GM18502 (cell line): ENCODE measurements around the gene SVIL.
"Not testable (repeated sequence)": the region's sequence is repeated elsewhere in the genome, so short reads cannot be mapped to it uniquely, and the experiment has no call there.

Experiments
- ATAC-seq: cut with Tn5 transposase; IDR thresholded peaks from one replicate; pipeline ENCODE4 v1.9.1; 2021; ENCODE audit warnings: mild to moderate bottlenecking; ENCODE audit not compliant: unreplicated experiment, poor library complexity

Gene SVIL

DNA sequence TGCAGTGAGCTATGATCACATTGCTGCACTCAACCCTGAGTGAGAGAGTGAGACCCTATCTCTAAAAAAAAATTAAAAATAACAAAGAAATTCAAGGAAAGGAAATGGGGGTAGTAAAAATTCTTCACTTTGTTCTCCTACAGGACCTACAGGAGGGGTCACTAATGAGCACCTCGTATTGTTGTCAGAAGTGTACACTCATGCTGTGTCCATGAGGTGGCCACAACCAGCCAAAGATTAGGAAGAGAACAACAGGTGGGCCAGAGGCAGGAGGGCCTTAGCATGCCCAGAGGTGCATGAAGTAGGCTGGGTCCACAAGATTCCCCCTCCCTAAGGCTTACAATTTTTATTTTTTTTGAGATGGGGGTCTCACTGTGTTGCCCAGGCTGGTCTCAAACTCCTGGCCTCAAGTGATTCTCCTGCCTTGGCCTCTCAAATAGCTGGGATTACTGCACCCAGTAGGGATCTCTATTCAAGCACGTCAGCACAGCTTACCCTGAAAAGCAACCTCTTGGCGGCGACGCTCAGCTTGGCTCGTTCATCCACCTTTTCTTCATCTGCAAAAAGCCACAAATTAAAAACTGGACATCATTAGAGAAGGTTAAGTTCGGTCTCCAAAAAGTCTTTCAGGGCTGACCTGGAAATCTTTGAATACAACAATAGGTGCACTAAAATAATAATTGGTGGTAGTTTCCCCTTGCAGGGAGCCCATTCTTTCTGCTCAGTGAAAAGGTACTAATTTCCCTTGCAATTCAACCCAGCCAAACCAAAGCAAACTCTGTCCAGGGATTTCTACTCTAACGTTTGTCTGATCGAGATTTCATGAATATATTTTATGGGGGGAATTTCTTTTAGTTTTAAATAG lies 104.4 kb downstream of the SVIL start:
- no peak for ATAC-seq

DNA sequence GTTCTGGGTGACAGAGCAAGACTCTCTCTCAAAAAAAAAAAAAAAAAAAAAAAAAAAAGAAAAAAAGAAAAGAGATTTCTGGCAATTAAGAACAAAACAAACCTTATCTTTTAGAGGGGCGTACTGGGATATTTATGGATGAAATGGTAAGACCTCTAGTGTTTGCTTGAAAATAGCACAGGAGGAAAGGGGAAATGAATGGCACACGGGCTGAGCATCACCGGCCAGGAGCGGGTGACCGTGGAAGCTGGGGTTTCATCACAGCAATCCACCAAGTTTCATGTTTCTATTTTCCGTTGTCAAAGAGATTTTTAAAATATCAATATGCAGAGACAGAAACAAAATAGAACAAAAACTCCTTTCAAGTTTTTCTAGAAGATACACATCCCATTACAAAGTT lies 105.6 kb downstream of the SVIL start:
- no peak for ATAC-seq

DNA sequence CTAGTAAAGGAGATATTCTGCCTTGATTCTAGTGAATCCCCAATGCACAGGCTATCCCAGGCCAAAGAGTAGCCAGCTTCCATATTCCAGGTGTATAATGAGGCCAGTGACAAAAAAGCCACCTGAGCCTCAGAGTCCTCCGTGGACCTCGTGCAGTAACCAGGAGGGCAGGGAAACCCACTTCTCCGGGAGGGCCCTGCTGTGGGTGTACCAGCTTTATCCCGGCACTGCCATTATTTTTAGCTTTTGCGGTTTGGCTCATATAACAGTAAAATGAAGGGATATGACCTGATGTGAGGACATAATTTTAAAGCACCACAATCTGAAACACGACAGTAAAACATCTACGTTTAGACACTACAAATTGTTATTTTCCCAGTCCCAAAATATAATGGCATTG lies 109.0 kb downstream of the SVIL start:
- no peak for ATAC-seq

DNA sequence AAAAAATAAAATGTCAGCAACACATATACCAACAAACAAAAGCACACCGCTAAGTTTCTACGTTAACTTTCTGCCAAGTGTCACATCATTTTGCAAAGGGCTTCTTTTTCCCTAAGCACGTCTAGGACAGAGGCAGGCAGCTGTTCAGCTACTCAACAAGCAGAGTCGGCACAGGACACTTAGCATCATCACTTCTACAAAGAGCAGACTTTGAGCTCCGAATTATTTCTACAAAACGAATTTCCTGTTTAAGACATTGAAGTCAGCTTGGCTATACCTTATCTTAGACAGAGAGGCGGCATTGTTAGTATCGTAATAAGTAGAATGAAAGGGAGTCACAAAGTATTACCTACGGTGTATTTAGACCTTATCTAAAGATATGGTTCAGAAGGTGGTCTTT lies 110.1 kb downstream of the SVIL start:
- ATAC-seq: no peak

DNA sequence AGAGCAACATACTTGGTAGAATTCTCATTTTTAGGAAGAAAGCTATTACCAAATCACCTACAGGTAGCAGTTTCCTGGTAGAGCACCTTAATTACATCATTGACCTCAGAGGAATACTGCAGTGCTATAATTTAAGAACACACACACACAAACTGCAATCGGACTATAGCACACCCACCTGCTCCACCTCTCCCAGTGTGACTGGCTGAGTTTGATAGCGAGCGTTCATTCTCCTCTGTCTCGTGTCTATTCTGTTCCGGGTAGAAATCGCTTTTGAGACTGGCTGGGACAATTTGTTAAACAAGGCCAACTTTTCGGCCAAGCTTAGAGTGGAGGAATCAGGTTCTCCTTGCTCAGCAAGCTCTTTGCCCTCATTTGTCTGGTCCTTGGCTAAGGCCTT lies 110.5 kb downstream of the SVIL start:
- no peak for ATAC-seq

DNA sequence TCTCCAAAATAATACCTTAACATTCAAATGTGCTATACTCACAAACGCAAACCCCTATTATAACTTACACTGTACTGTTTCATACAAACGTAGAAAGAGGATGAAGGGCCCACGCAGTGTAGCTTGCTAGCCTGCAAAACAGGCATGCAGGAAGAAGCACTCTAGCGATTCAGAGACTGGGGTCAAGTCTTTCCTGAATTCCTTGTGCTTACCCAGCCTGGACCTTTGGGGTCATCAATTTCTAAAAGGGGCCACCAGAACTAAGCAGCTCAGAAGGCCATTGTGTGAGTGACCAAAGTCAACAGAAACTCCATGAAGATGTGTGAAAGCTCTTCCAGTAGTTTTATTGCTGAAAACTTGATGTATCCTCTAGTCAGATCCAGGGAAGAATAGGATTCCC lies 111.9 kb downstream of the SVIL start:
- no peak for ATAC-seq

DNA sequence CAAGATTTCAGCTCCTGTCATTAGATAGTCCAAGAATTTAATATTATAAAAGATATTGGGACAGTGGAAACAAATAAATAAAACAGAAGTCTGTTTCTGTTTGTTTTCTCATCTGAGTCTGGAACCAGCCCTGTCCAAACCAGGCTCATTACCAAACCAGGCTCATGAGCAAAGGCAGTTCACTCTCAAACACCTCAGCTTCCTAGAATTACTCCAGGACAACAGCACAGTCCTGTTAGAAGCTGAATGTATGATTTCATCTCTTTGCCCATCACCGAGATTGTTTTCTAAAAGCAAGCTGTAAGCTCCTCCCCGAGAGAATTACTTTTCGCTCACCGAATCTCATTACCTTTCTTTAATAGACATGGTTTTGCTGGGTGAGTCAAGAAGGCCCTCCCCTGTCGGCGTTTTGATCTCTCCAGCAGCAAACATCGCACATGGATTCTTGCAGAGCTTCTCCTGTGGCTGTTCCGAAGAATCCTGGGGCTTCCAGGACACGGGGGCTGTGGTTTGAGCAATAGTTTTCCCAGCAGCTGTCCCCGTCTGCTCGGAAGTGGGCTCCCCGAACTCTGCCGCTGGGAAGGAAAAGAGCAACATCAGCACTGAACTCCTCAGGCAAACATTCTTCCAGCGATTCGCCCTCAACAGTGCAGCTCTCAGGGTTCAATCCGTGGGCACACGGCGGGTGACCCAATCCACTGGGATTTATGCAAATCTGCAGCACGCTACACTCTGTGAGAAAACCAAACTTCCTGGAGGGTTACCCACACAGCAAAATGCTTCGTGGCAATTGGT lies 112.5 kb downstream of the SVIL start:
- no peak for ATAC-seq

DNA sequence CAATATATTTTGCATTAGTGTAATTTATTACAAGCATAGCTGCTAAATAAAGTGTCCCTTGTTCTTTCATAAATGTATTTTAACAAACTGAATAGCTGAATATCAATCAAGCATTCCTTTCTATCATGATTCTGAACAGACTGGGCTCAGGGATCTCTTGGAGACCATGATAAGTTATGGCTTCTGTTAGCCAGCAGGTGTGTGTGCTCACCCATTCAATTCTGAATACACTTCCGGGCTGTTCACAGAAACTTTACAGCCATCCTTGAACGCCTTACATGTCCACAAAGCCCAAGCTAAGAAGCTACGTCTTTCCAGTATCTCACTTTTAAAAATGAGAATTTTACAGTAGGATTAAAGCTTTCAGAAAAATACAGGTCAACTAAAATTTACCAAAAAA lies 115.1 kb downstream of the SVIL start:
- no peak for ATAC-seq

DNA sequence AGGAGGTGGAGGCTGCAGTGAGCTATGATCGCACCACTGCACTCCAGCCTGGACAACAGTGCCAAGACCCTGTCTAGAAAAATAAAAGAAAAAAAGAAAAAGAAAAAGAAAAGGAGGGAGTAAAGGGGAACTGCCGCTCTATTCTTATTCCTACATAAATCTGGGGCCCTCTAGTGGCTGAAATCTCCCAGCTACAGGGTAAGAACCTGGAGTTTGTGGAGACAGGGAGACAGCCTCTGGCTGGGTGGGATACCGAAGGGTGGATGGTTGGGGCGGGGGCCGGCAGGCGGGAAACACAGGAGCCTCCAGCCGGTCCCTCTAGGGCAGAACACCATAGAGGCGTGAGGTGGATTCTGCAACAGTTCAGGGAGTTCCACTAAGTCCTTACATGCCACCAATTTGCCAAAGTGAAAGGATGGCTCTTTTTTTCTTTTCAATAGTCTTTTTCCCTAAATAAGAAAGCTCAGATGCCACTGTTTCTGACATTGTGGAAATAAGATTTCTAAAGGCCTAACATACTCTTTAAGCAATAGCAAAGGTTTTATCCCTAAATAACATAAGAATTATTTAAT lies 117.3 kb downstream of the SVIL start:
- no peak for ATAC-seq

DNA sequence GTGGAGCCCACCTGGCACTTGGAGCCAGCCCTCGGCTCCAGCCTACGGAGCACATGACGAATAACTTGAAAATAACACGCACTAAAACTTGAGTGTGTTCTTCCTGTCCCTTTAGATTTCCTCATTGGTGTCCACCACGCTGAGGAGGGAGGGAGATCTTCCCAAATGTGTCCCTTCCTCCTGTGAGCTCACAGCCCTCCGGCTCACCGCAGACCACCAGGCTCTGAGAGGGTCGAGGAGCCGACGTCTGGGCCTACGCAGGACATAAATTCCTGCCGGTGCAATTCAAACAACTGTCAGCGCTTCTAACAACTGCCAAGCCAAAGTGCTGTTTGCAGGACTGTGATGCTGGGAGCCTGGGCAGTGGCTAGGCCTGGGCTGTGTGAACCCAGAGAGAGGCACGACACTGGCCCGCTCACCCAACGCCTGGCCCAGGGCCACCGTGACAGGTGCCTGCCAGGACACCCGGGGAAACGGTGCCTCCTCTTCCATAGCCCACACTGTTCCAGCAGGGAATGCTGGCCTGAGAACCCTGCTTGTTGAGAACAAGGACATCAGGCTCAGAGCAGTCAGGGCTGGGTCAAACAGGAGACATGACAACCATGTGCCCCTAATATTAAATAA lies 118.3 kb downstream of the SVIL start:
- not testable (repeated sequence) for ATAC-seq

DNA sequence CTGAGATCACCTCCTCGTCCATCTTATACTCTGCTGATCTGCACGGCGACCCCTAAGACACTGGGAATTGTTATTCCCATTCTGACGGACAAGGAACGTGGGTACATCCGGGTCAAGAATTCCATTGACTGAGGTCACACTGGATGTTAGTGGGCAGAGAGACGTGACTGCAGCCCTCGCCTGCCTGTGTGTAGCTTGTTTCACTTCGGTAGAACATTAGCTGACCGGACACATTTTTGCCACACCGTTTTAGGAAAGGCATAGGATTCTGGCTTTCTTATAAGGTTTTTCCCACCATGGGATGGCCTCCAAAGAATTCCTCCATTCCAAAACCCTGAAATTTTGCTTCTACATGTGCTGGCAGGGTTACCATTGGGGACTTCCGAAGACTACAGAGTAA lies 118.9 kb downstream of the SVIL start:
- ATAC-seq: not testable (repeated sequence)

DNA sequence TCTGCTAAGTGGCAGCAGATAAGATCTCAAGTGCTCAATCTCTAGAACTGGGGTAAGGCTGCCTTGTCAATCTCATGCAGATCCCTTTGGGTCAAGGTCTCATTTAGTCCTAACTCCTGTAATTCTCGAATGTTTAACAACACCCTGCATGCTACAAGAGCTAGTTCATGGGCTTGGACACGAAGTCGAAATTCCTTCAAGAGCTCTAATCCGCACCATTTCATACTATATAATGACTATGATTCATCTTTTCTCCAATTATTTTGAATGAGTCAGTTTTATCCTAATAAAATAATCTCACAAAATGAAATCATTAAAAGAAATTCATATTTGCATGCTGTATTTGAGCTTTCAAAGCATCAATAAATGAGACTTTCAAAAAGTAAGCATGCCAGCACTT lies 119.7 kb downstream of the SVIL start:
- not testable (repeated sequence) for ATAC-seq

DNA sequence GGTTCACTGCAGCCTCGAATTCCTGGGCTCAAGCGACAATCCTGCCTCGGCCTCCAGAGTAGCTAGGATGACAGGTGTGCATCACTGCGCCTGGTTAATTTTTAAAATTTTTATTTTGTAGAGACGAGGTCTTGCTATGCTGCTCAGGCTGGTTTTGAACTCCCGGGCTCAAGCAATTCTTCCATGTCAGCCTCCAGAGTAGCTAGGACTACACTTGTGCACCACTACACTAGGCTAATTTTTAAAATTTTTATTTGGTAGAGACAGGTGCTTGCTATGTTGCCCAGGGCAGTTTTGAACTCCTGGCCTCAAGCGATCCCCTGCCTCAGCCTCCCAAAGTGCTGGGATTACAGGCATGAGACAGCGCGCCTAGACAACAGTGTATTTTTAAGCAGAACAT lies 120.5 kb downstream of the SVIL start:
- ATAC-seq: no peak

DNA sequence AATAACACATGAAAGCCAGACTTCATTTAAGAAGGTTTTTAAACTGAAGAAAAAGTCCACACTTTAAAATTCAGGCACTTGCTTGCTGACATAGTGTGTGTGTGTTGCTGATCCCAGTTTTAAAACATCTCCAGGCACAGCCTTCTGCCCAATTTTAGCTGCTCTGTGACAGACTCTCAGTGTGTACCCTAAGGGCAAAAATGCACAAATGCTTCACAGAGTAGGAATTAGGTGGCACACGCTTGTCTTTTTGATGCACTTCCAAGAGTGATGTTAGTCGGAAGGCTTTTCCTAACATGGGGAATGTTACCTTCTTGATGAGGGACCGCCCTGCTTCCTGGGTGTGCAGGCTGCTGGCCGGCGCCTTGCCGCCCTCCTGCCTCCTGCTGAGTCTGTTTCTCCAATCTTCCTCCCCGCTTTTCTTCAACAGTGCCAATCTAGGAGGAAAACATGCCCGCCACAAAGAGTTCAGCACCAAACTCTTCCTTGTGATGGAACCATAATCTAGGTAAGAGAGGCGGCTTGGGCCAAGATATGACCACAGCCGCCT lies 122.3 kb downstream of the SVIL start:
- ATAC-seq: no peak

DNA sequence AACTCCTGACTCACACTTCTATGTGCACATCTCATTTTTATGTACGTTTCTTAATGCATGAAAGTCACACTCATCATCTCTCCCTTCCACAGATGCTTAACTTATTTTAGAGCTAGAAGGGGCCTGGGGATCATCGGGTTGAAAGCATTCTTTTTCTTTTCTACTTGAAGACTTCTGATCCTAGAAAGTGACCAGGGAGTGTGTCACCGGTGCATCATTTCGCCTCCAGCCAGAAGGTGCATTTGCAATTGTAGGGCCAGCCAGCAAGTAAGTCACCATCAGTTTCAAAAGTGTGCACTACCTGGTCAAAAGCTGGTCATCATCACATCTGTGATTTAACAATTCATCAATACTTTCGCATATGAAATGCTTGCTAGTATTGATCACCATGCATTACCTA lies 123.0 kb downstream of the SVIL start:
- ATAC-seq: not testable (repeated sequence)

DNA sequence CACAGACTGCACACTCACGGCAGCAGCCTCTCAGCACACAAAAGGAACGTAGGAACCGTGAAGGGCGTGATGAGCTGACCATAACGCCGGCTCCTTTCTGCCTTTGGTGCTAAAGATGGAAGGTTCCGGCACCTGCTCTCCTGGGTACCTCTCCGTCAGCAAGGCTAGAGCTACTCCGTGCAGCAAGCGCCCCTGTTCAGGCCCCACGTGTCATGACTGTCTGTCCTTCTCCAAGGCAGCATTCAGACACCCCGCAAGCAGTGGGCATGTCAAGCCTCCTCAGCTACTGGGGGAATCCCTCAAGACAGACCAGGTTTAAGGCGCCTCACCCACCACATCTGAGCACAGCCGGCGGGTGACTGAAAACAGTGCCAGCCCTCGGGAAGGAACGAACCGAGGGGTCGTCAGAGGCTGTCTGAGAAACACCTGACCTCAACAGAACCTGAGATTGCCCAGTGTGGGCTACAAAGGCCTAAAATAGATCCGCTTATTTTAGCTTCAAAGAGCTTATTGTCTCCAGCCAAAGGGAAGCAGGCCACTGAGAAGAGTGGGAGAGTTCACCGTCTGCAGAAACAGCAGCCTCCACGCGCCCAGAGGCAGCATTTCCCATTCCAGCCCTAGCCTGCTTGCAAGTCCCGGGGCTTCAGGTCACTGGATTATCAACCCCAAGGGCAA lies 124.2 kb downstream of the SVIL start:
- ATAC-seq: not testable (repeated sequence)

DNA sequence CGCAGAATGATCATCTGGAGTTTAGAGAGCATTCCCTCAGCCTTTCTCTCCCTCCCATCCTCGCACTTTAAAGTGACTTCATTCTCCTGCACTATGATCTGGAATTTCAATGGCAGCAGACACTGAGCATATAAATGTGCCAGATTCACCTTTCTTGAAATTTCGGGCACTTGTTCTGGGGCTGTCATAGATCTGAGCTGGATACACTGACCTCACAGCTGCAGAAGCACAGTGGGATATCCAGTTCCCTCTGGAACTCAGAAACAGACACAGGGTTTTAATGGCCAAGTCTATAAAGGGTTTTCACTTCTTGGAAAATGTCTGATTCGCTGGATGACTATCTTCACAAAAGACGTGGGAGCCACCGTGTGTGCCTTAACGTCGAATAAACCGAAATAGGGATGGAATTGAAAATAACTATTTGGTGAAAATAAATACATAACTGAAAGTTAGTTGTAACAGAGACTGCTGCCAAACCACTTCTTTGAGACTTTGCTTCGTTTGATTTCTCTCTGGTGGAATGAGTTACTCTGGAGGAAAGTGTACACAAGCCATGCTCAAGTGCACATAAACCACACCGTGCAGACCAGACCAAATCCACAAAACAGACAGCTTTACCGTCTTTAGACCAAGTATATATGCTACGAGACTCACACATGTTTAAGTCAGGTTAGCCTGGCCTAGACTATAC lies 126.1 kb downstream of the SVIL start:
- no peak for ATAC-seq

DNA sequence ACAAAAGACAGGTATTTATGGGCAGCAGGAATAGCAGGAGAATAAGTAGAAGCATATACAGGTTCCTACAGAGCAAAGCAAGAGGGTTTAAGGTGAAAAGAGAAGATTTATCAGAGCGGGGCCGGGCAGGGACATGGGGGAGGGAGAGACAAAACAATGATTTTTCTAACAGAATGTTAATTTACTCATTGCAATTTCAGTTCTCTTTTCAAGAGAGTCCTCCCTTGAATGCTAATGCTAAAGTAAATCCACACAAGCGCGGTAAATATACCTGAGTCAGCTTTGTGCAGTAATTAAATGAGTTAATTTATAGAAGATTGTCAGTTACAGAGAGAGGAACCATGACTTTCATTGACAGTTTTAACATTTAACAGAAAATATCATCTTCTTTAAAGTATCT lies 127.0 kb downstream of the SVIL start:
- ATAC-seq: not testable (repeated sequence)

DNA sequence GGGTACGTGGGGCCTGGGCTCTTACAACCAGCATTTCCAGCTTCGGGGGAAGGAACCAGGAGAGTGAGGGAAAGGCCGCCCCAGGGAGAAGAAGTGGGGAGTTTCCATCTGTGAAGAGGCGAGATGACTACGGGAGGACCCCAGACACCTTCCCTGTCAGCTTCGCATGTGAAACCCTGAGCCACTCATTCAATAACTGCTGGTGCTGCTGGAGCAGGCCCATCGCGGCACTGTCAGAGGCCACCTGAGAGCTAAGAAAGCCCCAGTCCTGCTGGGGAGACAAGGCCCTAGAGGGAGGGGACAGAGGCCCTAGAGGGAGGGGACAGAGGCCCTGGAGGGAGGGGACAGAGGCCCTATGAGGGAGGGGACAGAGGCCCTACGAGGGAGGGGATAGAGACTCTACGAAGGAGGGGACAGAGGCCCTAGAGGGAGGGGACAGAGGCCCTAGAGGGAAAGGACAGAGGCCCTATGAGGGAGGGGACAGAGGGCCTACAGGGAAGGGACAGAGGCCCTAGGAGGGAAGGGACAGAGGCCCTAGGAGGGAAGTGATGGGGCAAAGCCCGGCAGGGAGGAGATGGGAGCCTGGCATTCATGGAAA lies 128.3 kb downstream of the SVIL start:
- not testable (repeated sequence) for ATAC-seq
